Amygdala (tissue), 56 donors: Measurements from ENCODE around the gene HNRNPR.
"Not testable (repeated sequence)": the region's sequence is repeated elsewhere in the genome, so short reads cannot be mapped to it uniquely, and the experiment has no call there.

Source experiments
- DNase-seq, 56 donors: peaks; one replicate each; lab custom pipeline; 2025; lab: John Stamatoyannopoulos, UW

HNRNPR gene

DNA sequence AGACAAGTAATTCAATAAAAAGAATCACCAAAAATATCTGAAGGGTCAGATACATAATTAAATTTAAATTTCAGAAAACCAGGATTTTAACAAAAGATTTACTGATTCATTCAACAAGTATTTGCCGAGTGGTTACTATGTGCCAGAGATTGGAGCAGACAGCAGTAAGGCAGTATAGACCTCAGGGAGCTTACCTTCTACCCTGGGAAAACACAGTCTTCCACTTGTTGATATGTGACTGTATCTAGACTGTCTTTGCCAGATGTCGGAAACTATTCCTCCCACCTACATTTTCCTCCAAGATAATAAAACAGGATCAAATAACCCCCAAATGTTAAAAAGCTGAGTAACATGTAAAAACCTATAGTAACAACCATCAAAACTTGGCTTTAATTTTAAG, 6.2 kb downstream of the HNRNPR start:
- DNase-seq, result no peak

DNA sequence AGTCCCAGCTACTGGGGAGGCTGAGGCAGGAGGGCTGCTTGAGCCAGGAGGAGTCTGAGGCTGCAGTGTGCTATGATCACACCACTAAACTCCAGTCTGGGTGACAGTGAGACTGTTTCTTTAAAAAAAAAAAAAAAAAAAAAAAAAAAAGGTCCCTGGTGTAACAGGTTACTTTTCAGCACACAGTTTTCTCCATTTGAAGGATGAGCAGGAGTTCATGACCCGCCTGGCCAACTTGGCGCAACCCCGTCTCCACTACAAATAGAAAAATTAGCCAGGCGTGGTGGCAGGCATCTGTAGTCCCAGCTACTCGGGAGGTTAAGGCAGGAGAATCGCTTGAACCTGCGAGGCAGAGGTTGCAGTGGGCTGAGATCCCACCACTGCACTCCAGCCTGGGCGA, 12.4 kb downstream of the HNRNPR start:
- DNase-seq, result no peak

DNA sequence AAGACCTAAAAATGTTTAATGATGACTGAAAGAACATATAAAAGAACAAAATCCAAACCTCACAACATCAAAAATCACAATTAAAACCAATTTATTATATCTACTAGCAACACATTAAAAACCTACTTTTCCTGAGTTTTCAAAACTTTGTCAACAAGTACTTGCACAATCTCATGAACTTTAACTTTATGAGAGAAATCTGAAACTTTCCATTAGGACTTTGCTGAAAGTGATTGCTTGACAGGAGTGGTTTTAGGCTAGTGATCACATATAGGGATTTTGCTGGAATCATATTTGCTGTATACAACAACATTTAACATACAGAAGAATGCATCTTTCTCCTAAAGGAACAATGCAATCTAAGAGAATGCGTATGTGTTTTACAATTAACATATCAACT, 13.2 kb downstream of the HNRNPR start:
- DNase-seq, result no peak

DNA sequence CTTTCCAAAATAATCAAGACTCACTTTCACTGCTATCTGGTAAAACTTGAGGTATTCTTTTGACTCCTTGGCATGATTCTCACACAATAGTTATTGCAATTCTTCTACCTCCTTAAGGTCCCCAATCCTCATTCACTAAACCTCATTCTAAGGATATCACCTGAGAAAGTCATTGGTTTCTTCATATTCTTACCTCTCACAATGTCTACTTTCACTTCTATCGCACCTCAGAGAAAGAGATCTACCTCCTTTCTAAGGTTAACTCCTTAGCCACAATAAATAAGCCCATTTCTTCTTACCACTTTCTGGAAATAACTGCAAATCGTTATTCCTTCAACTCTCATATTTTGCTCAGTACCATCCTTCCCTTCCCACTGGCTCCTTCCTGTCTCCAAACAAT, 18.7 kb downstream of the HNRNPR start:
- no peak for DNase-seq

DNA sequence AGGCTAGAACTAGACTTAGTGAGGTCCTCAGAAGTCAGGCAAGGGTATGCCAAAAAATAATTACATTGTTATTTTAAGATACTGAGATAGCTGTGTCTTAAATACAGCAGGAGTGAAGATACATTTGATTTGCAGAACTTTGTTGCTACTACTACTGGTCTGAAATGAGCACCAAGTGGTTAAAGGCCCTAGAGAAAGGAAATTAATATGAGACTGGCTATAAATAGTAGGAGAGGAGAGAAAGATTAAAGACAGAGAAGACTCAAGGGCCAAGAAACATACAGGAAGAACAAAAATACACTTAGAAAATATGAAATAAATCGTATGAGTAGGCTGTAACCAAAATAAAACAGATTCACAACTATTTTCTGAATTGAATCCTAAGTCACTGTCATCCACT, 21.3 kb downstream of the HNRNPR start:
- DNase-seq, result no peak

DNA sequence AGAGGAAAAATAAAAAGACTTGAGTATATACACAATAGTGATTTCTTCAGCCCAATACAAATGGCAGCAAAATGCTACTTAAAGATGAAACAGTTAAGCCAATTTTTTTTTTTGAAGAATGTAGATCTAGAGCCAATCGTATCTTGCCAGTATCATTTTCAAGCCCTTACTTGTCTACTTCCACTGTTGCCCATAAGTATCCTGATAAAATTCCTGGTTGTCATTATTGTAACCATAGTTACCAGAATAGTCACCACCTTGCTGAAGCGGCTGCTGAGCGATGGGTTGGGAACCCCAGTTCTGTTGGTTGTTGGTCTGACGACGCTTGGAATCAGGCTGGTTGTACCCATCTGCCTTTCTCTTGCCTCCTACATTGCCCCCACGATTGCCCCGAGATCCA, 33.8 kb downstream of the HNRNPR start:
- DNase-seq, result not testable (repeated sequence)

DNA sequence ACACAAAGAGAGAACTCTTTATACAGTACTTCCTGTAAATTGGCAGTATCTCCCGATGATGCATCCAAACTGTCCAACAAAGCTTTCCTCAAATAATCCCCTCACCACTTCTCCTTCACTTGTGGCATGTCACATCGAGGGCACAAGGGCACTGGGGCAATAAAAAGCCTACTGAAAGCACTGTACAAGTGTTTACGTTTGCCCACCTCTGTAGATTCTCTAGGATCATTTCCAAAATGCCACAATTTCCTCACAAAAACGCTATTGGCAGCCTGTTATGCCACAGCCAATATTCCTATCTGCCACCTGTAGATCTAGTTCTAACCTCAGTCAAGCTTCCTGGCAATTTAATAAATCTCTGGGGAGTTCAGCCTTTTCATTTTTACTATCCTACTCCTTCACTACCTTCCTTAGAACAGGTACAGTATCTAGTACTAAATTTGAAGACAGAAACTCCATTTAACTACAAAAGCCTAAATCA, 39.9 kb downstream of the HNRNPR start:
- no peak for DNase-seq

DNA sequence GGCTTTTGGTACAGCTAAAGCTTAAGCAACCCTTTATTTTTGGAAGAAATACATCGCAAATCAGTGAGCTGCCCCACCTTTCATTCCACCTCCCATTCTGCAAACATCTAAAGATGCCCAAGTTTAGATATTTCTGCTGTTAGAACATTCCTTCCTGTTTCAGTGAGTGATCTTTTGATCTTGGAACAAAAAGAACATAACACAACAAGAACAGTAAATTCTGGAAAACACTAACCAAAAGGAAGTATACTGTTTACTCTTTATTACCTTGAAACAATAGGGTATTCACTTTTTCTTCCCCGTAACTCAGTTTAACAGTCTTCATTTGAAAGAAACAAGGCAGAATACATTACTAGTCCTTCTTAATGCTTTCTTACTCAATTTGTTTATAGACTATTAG, 40.6 kb downstream of the HNRNPR start:
- no peak for DNase-seq

DNA sequence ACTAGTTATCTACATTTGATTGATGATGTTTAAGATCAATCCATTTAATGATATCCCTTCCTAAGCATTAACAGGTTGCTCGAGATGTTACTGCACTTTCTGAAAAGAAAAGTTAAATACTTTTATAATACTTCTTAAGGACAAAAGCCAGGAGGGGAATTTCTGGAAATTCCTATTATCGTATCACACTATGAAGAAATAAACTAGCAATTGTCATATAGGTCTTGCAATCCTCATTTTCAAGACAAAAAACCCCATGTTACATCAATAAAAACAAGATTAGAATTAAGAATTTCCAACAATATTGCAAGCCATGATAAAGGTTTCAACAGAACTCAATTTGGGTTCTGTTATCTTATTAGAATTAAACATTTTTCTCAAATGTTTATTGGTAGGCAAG, 47.2 kb downstream of the HNRNPR start:
- DNase-seq, result no peak

DNA sequence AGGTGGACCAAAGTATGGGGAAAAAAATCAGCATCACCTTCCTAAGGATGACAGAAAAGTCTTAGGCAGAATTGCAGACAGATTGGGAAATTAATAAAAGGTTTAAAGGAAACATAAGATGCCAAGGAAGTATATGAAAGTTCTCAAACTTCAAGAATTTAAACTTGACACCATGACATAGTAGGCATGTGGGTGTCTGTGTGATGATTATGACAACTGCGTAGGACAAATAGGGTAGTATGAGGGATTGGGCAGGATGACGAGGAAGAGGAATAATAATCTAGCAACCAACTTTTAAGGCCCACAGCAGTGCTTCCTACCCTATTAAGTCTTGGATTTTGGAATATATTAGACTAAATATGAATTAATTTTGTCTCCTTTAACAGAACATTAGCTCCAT, 52.4 kb downstream of the HNRNPR start:
- no peak for DNase-seq

DNA sequence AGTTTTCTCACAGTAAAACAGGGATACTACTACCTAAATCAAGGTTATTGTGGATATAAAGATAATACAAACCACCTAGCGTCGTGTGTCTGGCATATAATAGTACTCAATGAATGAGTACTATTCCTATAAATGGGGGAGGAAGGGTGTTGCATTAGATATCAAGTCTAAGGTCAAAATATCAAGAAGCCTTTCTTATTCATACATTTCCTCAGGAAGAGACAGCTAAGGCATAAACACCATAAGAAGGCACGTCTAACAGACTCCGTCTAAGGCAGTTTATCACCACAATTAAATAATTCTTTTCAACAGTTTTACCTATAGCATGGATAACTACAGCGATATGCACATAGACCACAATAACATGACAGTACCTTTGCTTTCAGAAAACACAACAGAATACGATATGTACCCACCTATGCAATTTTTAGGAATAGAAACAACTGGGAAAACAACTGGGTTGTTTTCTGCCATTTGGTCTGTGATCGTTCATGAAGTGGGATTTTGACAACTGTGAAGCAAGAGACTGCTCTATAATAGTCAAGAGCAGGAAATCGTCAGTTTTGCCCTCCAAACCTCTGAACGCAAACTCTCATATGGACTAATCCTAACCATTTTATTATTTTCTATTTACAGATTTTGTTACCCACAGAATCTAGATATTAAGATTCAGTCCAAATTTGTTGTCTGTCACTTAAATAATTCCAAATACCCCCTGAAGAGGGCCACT, 53.1 kb downstream of the HNRNPR start:
- no peak for DNase-seq

DNA sequence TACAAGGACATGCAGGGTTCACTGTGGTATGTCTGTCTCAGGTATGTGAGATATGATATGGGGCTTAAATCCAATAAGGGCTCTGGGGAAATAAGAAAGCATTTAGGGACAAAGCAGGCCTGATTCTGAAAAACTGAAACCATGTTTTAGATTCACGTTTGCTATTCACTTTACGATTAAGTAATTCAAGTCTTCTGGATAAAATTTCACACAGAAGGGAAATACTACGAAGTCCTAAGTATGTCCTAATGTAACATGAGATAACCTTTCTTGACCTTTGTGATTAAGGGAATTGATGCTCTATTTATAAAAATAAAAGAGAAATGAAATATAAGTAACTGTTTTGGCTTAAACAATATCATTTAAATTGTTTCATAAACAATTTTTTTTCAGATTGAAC, 55.4 kb downstream of the HNRNPR start:
- no peak for DNase-seq

DNA sequence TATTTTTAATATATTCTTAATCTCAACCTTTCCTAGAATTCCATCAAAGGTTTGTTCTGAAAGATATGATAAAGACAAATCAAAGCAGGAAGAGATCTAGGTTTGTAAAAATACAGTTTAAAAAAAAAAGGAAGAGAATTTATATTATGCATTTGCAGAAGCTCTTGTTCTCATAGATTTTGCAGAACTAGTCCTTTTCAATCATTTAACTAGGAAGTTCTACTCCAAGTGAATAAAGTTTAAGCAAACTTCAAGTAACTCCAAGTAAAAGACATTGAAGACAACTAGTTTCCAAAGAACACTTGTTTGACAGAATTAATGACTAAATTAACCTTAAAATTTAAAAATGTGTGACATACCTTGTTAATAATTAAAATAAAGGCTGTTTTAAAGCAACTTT, 55.9 kb downstream of the HNRNPR start:
- DNase-seq, result no peak

DNA sequence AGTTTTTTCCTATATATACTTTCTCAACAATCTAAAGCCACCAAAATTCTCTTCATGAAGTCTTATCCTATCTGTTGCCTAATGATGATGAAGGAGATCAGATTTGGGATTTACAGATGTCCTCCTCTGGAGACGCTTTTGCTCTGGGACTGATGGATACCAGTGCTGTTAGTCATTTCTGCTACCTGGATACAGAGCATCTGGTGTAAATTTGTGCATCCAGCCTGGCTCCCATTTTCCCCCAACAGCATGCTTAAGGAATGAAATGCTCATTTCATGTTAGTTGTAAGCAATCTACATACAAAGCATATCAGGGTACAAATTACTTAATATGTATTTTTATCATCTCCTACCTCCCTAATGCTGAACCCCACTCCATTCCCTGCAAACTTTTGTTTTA, 57.7 kb downstream of the HNRNPR start:
- no peak for DNase-seq

DNA sequence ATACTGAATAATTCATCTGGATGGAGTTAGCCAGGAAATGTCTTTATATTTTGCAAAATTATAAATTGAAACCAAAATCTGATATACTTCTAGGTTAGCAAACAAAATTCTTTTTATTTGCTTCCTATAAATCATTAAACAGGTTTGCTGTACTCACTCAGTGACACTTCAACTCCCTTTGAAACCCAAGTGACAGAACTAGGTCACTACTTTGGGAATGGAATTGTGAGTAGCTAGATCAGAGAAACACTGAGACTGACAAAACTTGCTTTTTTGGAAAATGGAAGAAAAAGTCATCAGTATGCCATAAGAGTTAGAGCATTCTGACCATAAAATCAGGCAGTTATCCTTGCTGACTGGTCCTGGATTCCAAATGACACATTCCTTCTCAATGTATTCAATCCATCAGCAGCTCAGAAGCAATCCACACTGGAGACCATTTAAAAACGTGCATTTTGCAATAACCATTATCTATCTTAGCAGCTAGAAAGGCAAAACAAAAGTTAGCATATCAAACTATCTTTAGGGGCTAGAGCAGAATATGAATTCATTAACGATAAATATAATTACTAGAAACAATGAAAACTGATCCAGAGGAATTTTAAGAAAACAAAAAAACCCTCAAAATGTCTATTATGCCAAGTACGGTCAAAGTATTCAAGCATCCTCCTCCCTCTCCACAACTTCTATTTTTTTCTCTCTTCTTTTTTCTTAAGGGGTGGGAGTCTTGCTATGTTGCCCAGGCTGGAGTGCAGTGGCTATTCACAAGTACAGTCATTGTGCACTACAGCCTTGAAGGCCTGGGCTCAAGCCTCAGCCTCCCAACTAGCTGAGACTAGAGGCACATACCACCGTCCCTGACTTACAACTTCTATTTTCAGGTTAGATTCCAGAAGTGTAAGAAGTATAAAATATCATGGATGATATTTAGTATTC, 60.1 kb downstream of the HNRNPR start:
- DNase-seq, result no peak

DNA sequence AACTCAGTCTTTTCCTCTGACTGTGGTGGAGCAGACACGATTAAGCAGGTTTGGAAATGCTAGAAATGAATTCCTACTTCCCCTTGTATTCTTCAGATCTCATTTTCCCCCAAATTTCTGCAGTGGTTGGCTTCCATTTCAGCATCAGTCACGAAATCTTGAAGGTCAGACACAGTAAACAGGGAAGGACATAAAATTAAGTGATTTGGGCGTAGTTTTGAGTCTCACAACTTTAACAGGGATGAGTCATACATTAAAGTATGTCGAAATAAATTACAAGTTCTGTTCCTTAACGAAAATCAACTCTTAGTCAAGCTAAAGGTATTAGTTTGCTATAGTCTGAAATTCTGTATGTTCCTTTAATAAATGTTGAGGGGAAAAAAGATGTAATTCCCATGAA, 61.1 kb downstream of the HNRNPR start:
- DNase-seq, result no peak

DNA sequence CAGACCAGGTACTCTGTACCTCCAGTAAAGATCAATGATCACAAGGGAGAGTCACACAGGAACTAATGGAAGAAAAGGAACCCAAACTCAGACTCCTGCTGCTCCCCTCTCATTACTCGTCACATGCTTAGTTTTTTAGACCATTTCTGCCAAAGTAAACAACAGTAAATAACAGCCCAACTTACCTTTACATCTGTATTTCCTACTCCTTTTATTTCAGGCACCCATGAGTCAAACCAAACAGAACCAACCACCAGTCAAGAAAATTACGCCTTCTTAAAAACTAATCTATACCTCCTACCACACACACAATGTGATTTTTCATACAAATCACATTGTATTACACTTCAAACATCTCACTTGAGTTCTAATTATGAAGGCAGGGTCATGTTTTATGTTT, 65.4 kb downstream of the HNRNPR start:
- no peak for DNase-seq

DNA sequence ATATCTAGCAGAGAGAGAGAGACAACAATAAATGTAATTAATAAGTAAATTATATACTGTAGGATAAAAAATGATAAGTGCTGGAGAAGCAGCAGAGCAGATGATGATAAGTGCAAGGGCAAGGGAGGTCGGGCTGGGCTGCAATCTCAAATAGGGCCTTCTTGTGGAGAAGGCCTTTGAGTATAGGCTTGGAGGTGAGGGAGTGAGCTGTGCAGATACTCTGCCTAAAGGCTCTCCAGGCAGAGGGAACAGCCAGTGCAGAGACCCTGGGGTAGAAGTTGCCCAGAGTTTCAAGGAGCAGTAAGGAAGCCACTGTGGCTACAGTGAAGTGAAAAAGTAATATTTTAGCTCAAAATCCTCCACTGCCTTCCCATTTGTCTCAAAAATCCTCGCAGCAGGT, 67.6 kb downstream of the HNRNPR start:
- DNase-seq, result no peak

DNA sequence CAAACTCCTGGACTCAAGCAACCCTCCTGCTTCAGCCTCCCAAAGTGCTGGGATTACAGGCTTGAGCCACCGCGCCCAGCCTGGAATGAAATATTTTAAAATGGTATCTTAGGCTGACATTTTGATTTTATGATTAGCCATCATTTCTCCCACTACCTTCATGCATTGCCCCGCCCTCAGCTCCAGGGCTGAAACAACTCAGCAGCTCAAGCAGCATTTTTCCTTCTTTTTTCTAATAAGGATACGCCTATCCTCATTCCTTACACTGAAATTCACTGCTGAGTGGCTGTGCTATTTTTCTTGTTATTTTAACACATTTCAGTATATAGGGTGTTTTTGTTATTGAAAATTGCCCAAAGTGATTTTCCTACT, 70.0 kb downstream of the HNRNPR start:
- no peak for DNase-seq

DNA sequence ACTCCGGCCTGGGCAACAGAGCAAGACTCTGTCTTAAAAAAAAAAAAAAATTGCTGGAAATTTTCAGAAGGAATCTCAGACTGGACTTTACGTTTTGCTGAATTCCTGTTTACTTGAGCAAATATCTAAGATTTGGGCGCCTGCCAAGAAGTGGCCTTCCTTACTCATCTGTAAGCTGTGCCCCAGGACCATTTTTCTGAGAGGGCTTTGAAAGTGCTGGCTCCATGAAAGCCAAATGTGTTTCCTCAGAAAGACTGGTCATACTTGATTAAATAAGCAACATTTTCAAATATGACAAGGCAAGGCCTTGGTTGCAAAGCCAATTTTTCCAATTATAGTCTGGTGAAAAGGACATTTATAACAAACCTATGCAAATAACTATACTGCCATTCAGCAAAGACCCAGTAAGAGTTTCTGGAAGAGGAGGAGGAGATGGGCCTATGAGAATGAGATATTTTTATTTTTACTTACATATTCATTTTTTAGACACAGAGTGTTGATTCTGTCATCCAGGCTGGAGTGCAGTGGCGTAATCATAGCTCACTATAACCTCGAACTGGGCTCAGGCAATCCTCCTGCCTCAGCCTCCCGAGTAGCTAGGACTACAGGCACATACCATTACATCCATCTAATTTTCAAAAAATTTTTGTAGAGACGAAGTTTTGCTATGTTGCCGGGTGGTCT, 70.5 kb downstream of the HNRNPR start:
- DNase-seq, result peak in 2 of 56 donors; percentile 3

DNA sequence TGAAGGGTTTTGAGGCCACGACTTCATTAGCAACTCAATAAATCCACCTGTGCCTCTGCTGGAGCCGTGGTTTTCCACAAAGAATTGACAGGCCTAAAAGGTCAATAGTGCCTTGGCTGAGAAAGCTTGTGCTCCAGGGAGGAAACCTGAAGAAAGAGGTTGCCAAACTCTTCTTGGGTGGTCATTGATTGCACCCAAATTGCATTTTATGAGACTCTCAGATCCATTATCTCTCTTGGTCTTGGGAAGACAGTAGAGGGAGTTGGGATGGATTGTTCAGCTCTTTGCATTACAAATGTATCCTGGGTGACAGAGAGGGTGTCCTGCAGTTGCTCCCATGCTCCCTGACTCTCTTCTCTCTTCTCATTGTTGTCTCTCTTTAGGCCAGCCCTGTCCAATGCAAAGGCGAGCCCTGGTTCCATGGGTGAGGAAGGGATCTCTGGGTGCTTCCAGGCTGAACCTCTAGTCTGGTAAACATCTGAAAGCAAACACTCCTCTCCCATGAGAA, 80.7 kb downstream of the HNRNPR start:
- DNase-seq, result no peak
